PC-9 (cell line): Measurements from ENCODE around the gene RIPOR1. TPM values are rescaled to one million over a fixed set of nuclear protein-coding genes. Genes with fewer than 3 reads are reported as not detected.

Source experiments
- BruUV-seq: library from RNA; stranded (reverse); fragments of 400-500 nt; replicated peaks from 2 replicates; lab custom pipeline; 2021; lab: Mats Ljungman, UMichigan
- CTCF ChIA-PET: fragments of 300-600 bp; sonication (Branson Sonifier 250); formaldehyde crosslinking; loops from one replicate; lab custom pipeline; 2022; ENCODE audit warnings: antibody characterized with exemption; lab: Charles Lee
- POLR2A ChIA-PET: fragments of 300-600 bp; sonication (Branson Sonifier 250); formaldehyde crosslinking; loops from one replicate; lab custom pipeline; 2022; ENCODE audit warnings: antibody characterized with exemption; ENCODE audit not compliant: unreplicated experiment; lab: Charles Lee
- DNase-seq, 2 experiments: peaks; one replicate each; pipeline versions ENCODE4 v3.0.0 to v3.0.0-alpha.2; 2015 to 2022; ENCODE audit warnings: mixed read lengths in 1 of 2
- H2AFZ ChIP-seq: fragments of 200-600 bp; sonication (generic); 2 replicates; pipeline ENCODE4 v1.8.1; 2017; ENCODE audit warnings: antibody characterized with exemption
- H3F3A ChIP-seq: fragments of 200-600 bp; sonication (generic); 2 replicates; pipeline ENCODE4 v1.8.1; 2017; ENCODE audit warnings: antibody characterized with exemption, mild to moderate bottlenecking, low read depth; ENCODE audit not compliant: insufficient read depth
- H3K27ac ChIP-seq: fragments of 200-600 bp; sonication (generic); 2 replicates; pipeline ENCODE4 v1.6.1; 2016; ENCODE audit warnings: mixed run types
- H3K27me3 ChIP-seq: fragments of 200-600 bp; sonication (generic); 2 replicates; pipeline ENCODE4 v1.6.1; 2016; ENCODE audit warnings: low read depth, mixed run types; ENCODE audit not compliant: insufficient read depth
- H3K36me3 ChIP-seq: fragments of 200-600 bp; sonication (generic); 2 replicates; pipeline ENCODE4 v1.6.1; 2016; ENCODE audit warnings: low read depth, mixed run types
- H3K4me1 ChIP-seq: fragments of 200-600 bp; sonication (generic); replicated peaks from 2 replicates; pipeline ENCODE4 v1.6.1; 2016; ENCODE audit warnings: mixed run types; ENCODE audit not compliant: insufficient read depth
- H3K4me2 ChIP-seq: fragments of 200-600 bp; sonication (generic); 2 replicates; pipeline ENCODE4 v1.6.1; 2017; ENCODE audit warnings: mixed run types
- H3K4me3 ChIP-seq: fragments of 200-600 bp; sonication (generic); 2 replicates; pipeline ENCODE4 v1.6.1; 2016; ENCODE audit warnings: mixed run types
- H3K79me2 ChIP-seq: fragments of 200-600 bp; sonication (generic); 2 replicates; pipeline ENCODE4 v1.6.1; 2017; ENCODE audit warnings: low read depth, mixed run types
- H3K9me2 ChIP-seq: fragments of 200-600 bp; sonication (generic); 2 replicates; pipeline ENCODE4 v1.8.1; 2017; ENCODE audit warnings: mild to moderate bottlenecking; ENCODE audit not compliant: insufficient read depth
- H3K9me3 ChIP-seq: fragments of 200-600 bp; sonication (generic); 2 replicates; pipeline ENCODE4 v1.8.1; 2016; ENCODE audit warnings: low read depth; ENCODE audit not compliant: insufficient read depth
- H4K20me1 ChIP-seq: fragments of 200-600 bp; sonication (generic); 2 replicates; pipeline ENCODE4 v1.8.1; 2017; ENCODE audit not compliant: insufficient read depth
- EZH2 ChIP-seq: fragments of 200-600 bp; sonication (generic); IDR thresholded peaks from 2 replicates; pipeline ENCODE4 v1.8.0; 2017; ENCODE audit warnings: antibody characterized with exemption, low read depth
- intact Hi-C: fragments of 100-400 bp; cut with micrococcal nuclease; formaldehyde crosslinking; loops from one replicate; pipeline ENCODE4 v1.10.0; 2022; ENCODE audit not compliant: unreplicated experiment
- total RNA-seq: library from RNA; stranded (reverse); gene quantifications from 2 replicates; pipeline ENCODE4 v1.2.3, GENCODE V29; 2021
- TF ChIP-seq, protein P1 (sequence below): fragments of 200-600 bp; sonication (generic); conservative IDR thresholded peaks from 2 replicates; pipeline ENCODE4 v1.6.1; 2017; ENCODE audit warnings: mixed run types, antibody characterized with exemption, mild to moderate bottlenecking, moderate library complexity

Gene RIPOR1
- total RNA-seq, 1 experiment from 2014 or later, result 76.7 TPM

DNA sequence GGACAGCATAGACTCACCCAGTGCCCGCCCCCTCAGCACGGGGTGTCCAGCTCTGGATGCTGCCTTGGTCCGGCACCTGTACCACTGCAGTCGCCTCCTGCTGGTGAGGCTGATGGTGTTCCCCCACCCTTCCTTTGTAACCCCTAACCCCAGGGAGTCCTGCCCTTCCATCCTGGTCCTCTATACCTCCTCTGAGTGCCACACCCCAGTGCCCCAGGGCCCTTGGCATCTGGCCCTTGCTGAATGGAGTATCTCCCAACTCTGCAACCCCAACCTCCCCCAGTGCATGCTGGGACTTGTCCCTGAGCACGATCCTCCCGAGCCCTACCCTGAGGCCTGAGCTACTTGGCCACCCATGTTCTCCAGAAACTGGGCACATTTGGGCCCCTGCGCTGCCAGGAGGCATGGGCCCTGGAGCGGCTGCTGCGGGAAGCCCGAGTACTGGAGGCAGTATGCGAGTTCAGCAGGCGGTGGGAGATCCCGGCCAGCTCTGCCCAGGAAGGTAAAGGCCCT lies 15.8 kb downstream of the RIPOR1 start:
- H3K4me2 ChIP-seq, result no peak overlapping the region
- BruUV-seq, result no TSS peak
- H3K79me2 ChIP-seq, result no peaks in the 10 kb centered on the region
- H3F3A ChIP-seq, result peaks cover 17% of the 10 kb centered on the region; the same call in 1 of the 2 replicates
- H3K36me3 ChIP-seq, result no peaks in the 10 kb centered on the region
- H3K4me3 ChIP-seq, result no peak overlapping the region
- POLR2A ChIA-PET, result no interaction called here
- no peak overlapping the region for H3K27ac ChIP-seq
- H4K20me1 ChIP-seq, result 0 out of 2 replicates have a peak, but pooled peaks cover 2% of the 10 kb centered on the region
- H3K9me2 ChIP-seq, result no peaks in the 10 kb centered on the region
- TF ChIP-seq, protein P1, sequence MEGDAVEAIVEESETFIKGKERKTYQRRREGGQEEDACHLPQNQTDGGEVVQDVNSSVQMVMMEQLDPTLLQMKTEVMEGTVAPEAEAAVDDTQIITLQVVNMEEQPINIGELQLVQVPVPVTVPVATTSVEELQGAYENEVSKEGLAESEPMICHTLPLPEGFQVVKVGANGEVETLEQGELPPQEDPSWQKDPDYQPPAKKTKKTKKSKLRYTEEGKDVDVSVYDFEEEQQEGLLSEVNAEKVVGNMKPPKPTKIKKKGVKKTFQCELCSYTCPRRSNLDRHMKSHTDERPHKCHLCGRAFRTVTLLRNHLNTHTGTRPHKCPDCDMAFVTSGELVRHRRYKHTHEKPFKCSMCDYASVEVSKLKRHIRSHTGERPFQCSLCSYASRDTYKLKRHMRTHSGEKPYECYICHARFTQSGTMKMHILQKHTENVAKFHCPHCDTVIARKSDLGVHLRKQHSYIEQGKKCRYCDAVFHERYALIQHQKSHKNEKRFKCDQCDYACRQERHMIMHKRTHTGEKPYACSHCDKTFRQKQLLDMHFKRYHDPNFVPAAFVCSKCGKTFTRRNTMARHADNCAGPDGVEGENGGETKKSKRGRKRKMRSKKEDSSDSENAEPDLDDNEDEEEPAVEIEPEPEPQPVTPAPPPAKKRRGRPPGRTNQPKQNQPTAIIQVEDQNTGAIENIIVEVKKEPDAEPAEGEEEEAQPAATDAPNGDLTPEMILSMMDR, result no peak
- no peak for TF ChIP-seq EZH2
- no peaks in the 10 kb centered on the region for H3K9me3 ChIP-seq
- H3K4me1 ChIP-seq, result no peaks in the 10 kb centered on the region
- DNase-seq, result no peak
- H3K27me3 ChIP-seq, result no peaks in the 10 kb centered on the region
- intact Hi-C loops, result no loop called here
- CTCF ChIA-PET, result interaction anchor here (0.7 kb wide), 1 partner anchor 17 kb away, joined by 4 read pairs; no protein-coding TSS in a partner anchor
- no peak overlapping the region for H2AFZ ChIP-seq

DNA sequence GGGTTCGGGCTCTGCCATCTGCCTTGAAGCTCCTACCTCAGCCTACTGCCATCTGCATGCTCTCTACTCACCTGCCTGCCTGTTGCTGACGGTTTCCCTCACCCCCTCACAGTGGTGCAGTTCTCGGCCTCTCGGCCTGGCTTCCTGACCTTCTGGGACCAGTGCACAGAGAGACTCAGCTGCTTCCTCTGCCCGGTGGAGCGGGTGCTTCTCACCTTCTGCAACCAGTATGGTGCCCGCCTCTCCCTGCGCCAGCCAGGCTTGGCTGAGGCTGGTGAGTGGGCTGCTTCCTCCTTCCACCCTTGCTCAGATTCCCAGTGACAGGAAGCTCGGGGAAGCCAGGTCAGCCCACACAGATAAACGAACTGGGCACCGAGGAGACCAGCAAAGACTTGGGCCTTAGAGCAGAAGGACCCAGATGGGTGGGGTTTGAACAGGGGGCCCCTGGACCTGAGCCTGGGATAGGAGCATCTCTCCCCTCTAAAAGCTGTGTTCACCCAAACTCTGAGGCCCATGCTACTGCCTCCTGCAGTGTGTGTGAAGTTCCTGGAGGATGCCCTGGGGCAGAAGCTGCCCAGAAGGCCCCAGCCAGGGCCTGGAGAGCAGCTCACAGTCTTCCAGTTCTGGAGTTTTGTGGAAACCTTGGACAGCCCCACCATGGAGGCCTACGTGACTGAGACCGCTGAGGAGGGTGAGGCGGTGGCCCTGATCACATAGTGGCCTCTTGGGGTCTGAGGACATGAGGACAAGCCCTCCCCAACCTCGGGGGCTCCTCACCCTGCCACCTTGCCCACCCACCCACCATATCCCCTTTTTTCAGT lies 16.4 kb downstream of the RIPOR1 start:
- H4K20me1 ChIP-seq, result 0 out of 2 replicates have a peak, but pooled peaks cover 2% of the 10 kb centered on the region
- intact Hi-C loops, result no loop called here
- DNase-seq, result no peak
- TF ChIP-seq, protein P1, result no peak
- TF ChIP-seq EZH2, result no peak
- no peaks in the 10 kb centered on the region for H3K4me1 ChIP-seq
- ChIA-PET POLR2A (no interaction called here), CTCF (interaction anchor here (0.6 to 0.7 kb wide), 2 partner anchors 17 to 495 kb away, joined by 3 to 4 read pairs; no protein-coding TSS in a partner anchor)
- H3K4me3 ChIP-seq, result no peak overlapping the region
- no peaks in the 10 kb centered on the region for H3K27me3 ChIP-seq
- H3K36me3 ChIP-seq, result no peaks in the 10 kb centered on the region
- no peaks in the 10 kb centered on the region for H3K9me3 ChIP-seq
- BruUV-seq, result no TSS peak
- H3K4me2 ChIP-seq, result no peak overlapping the region
- no peak overlapping the region for H2AFZ ChIP-seq
- no peaks in the 10 kb centered on the region for H3K79me2 ChIP-seq
- no peak overlapping the region for H3K27ac ChIP-seq
- H3F3A ChIP-seq, result peaks cover 17% of the 10 kb centered on the region; the same call in 1 of the 2 replicates
- no peaks in the 10 kb centered on the region for H3K9me2 ChIP-seq

DNA sequence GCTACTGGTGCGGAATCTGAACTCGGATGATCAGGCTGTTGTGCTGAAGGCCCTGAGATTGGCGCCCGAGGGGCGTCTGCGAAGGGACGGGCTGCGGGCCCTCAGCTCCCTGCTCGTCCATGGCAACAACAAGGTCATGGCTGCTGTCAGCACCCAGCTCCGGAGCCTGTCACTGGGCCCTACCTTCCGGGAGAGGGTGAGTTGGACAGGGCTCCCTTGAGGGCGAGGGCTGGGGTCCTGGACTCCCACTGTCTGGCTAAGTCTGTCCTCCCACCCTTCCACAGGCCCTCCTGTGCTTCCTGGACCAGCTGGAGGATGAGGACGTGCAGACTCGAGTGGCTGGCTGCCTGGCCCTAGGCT lies 17.0 kb downstream of the RIPOR1 start:
- intact Hi-C loops, result loop anchor here (2.0 kb wide), 1 partner anchor 25 kb away; no protein-coding TSS in a partner anchor
- Histone ChIP-seq H3K9me2 (no peaks in the 10 kb centered on the region), H3K27ac (no peak overlapping the region), H3K4me3 (no peak overlapping the region), H3K9me3 (no peaks in the 10 kb centered on the region), H2AFZ (no peak overlapping the region), H3K36me3 (no peaks in the 10 kb centered on the region), H3K79me2 (no peaks in the 10 kb centered on the region), H3F3A (peaks cover 17% of the 10 kb centered on the region; the same call in 1 of the 2 replicates), H3K4me2 (no peak overlapping the region), H3K27me3 (no peaks in the 10 kb centered on the region), H4K20me1 (0 out of 2 replicates have a peak, but pooled peaks cover 2% of the 10 kb centered on the region), H3K4me1 (no peaks in the 10 kb centered on the region)
- TF ChIP-seq EZH2, result no peak
- TF ChIP-seq, protein P1, result no peak
- no TSS peak for BruUV-seq
- CTCF ChIA-PET, result interaction anchor here (0.6 kb wide), 1 partner anchor 495 kb away, joined by 3 read pairs; no protein-coding TSS in a partner anchor
- DNase-seq, result no peak
- POLR2A ChIA-PET, result no interaction called here
